Stimulated activated CD8-positive, alpha-beta memory T cell treated with anti-CD3 and anti-CD28 coated beads, Interleukin-15, amount 100 ng/mL, for 48 hours (primary cell): Measurements from ENCODE around the gene DDX52.
A peak's percentile ranks its signal among the peaks of the same experiment; 100 is the strongest.

ENCODE experiments used
- DNase-seq, 2 donors: peaks; one replicate each; pipeline ENCODE4 v3.0.0-alpha.2; 2020; ENCODE audit warnings: low read depth in 2 of 2

The DDX52 gene

GRCh38 chr17:37576281-37576680, 67.0 kb downstream of the DDX52 start:
- no peak for DNase-seq

GRCh38 chr17:37574427-37574826, 68.8 kb downstream of the DDX52 start:
- DNase-seq = no peak

DNA sequence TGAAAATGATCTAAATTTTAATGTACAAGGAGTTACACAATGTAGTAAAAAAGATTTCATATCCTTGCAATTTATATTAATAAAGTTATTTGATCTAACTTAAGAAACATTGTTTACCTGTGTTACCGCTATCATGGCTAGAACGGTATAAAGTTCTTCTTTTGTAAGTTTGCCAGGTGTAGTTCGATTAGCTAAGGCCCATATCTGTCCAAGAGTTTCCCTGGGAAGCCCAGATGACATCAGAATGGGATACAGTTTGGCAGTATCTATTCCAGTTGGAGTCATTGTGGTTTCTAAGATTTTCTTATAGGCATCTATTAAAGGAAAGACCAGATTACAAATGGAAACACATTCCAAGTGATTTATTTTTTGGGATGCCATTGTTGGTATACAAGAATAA, 71.6 kb downstream of the DDX52 start:
- DNase-seq = no peak

DNA sequence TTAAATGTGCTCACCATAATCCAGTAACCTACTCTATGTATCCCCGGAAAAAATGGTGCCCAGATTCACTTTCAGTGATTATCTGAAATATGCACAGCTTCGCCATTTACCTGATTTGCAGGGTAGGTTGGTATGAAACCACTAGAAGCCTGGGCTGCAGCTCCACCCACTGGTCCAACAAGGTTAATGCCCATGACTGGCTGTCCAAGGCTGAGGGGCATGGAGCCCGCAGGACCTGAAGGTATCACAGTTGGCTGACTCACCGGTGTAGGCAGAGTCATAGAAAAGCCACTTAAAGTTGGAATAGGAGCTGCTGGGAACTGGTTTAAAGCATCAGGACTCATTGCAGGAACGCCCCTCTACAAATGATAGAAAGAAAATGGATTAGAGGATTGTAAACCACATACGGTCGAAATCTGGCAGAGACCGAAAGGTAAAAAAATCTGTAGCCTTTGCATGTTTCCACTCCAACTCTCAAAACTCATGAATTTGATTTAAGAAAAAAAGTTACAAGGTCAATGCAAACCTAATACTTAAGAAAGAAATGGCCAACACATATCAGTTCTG, 72.6 kb downstream of the DDX52 start:
- DNase-seq = peak; percentile 7 to 19

- no peak for DNase-seq
Measured at GRCh38 chr17:37568350-37569053, 74.7 kb downstream of the DDX52 start.

DNA sequence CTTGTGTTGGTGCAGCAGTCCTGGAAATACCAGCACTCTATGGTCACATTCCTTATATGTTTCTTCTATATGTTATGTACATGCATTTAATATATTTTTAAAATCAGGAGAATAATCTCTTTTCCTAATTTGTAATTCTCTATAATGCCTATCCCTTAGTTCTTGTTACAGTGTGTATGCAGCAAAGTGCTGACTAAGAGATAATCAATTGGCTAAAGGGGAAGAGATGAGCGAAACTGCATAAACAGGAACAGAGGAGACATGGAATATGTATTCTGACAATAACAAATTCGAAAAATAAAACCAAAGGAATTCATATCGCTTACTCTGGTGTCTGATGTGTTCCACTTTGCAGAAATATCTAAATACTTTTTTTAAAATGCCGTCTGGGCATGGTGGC, 75.7 kb downstream of the DDX52 start:
- no peak for DNase-seq

GRCh38 chr17:37567137-37567536, 76.1 kb downstream of the DDX52 start:
- no peak for DNase-seq

DNA sequence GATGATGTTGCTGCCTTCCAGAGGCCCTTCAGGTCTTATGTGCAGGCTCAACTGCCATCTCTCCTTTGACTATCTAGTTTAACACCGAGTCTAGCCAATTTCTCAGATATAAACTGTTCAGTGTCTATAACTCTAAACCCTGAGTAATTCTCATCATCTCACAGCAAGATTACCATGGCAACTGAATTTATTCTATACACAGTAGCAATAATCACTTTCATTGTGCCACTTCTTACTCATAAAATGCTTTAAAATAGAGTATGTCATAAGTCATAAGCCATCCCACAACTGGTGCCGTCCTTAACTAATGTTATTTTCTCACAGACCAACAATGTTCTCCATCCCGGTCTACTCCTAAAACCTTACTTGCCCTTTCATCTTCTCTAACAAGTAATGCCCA, 79.0 kb downstream of the DDX52 start:
- DNase-seq = no peak

DNA sequence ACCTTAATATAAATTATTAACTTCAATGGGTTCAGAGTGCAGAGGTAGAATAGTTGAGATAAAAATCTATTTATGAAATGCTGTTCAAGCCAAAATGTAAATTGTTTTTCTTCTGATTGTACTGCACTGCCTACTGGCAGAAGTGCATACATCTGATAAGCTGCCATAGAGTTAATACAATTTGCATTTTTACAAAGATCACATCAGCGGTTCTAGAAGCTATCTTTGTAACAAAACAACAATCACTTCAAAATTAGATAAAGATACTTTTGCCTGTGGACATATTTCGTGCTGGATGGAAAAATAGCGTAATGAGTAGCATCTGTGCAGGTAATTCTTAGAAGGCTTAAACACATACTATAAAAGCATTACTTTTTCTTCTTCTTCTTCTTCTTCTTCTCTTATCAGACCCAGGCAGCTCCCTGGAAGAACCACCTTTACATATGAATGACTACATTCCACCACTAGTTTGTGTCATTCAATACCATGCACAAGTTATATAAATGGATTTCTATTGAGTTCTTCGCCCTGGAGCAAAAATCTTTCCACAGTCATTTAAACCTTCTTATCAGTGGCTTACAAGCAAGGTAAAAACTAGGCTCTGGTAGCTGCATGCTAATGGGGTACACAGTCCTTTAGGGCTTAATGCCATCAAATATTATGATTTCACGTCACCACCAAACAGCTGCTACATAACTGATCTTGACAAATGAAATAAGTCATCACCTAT, 81.1 kb downstream of the DDX52 start:
- no peak for DNase-seq
